Breast epithelium (tissue), 3 donors: ENCODE data around the gene ABI2.

Source experiments
- CTCF ChIP-seq, 3 donors: fragments of 450-650 bp; IDR thresholded peaks; one replicate each; pipeline ENCODE4 v1.5.1; 2016 to 2017; ENCODE audit warnings: antibody characterized with exemption in 3 of 3, mild to moderate bottlenecking in 3 of 3, moderate library complexity in 3 of 3
- POLR2A ChIP-seq: fragments of 450-650 bp; IDR thresholded peaks from one replicate; pipeline ENCODE4 v1.6.1; 2016; ENCODE audit warnings: antibody characterized with exemption, mild to moderate bottlenecking, moderate library complexity
- POLR2AphosphoS5 ChIP-seq, 3 donors: sonication (generic); formaldehyde crosslinking; IDR thresholded peaks; one replicate each; pipeline ENCODE4 v1.6.1; 2017; ENCODE audit warnings: antibody characterized with exemption in 3 of 3

GRCh38 chr2:203352604-203353255 is 24.5 kb downstream of the ABI2 start:
- TF ChIP-seq POLR2A: no peak
- no peak for TF ChIP-seq POLR2AphosphoS5 (IDR thresholded peaks at IDR 0.05)
- no peak for TF ChIP-seq CTCF (IDR thresholded peaks at IDR 0.05)
